H1 (cell line): ENCODE data around the gene KCNT1. TPM values are rescaled to one million over a fixed set of nuclear protein-coding genes. Genes with fewer than 3 reads are reported as not detected.

Experiments
- CTCF ChIA-PET: fragments of 300-600 bp; sonication (Branson Sonifier 250); formaldehyde crosslinking; loops from one replicate; lab custom pipeline; 2021; ENCODE audit not compliant: partially characterized antibody; lab: Charles Lee
- POLR2A ChIA-PET: fragments of 300-600 bp; sonication (Branson Sonifier 250); formaldehyde crosslinking; loops from one replicate; lab custom pipeline; 2021; ENCODE audit warnings: inconsistent platforms; ENCODE audit not compliant: partially characterized antibody; lab: Charles Lee
- DNase-seq, 2 experiments: peaks; one replicate each; pipeline versions ENCODE4 v3.0.0 to v3.0.0-alpha.2; 2010 to 2022; ENCODE audit warnings: low spot score in 2 of 2, low read depth in 1 of 2, mixed read lengths in 1 of 2
- FAIRE-seq: peaks from 2 replicates; lab custom pipeline; 2011; peaks lifted over from hg19 to GRCh38; lab: Jason Lieb, UNC
- H2AFZ ChIP-seq: 2 replicates; pipeline ENCODE4 v1.8.1; 2012; ENCODE audit warnings: low read length, inconsistent platforms
- H2AK5ac ChIP-seq: 2 replicates; pipeline ENCODE4 v1.6.1; 2013; ENCODE audit warnings: low read depth, low read length
- H2BK120ac ChIP-seq: replicated peaks from 2 replicates; pipeline ENCODE3; 2013; ENCODE audit warnings: low read depth, low read length, inconsistent platforms
- H2BK12ac ChIP-seq: 2 replicates; pipeline ENCODE4 v1.6.1; 2013; ENCODE audit warnings: low read depth, low read length
- H2BK15ac ChIP-seq: 2 replicates; pipeline ENCODE4 v1.6.1; 2013; ENCODE audit warnings: low read length
- H2BK20ac ChIP-seq: 2 replicates; pipeline ENCODE4 v1.6.1; 2013; ENCODE audit warnings: low read length
- H2BK5ac ChIP-seq: 2 replicates; pipeline ENCODE4 v1.6.1; 2013; ENCODE audit warnings: low read depth, low read length
- H3K14ac ChIP-seq: 2 replicates; pipeline ENCODE4 v1.6.1; 2013; ENCODE audit warnings: inconsistent platforms; ENCODE audit not compliant: insufficient read length
- H3K18ac ChIP-seq: 2 replicates; pipeline ENCODE4 v1.6.1; 2013; ENCODE audit warnings: low read length; ENCODE audit errors: extremely low read depth
- H3K23ac ChIP-seq: 2 replicates; pipeline ENCODE4 v1.6.1; 2013; ENCODE audit warnings: inconsistent platforms; ENCODE audit not compliant: insufficient read length
- H3K23me2 ChIP-seq: 2 replicates; pipeline ENCODE4 v1.6.1; 2013; ENCODE audit warnings: low read depth, low read length
- H3K27ac ChIP-seq: 2 replicates; pipeline ENCODE4 v1.6.1; 2011; ENCODE audit warnings: low read depth, low read length, inconsistent platforms
- H3K27me3 ChIP-seq, 4 experiments: replicated peaks in 1 of 4; 1 replicate in 1 of 4; 2 replicates in 3 of 4; pipeline versions ENCODE4 v1.6.1 to v1.8.1; 2011 to 2013; ENCODE audit warnings: low read length in 3 of 4, mild to moderate bottlenecking in 3 of 4, inconsistent platforms in 2 of 4, mixed read lengths in 2 of 4, moderate library complexity in 1 of 4; ENCODE audit not compliant: control insufficient read depth in 3 of 4, insufficient read depth in 3 of 4; ENCODE audit errors: extremely low read depth in 1 of 4
- H3K36me3 ChIP-seq, 4 experiments: 2 replicates each; pipeline versions ENCODE4 v1.6.1 to v1.8.1; 2011 to 2013; ENCODE audit warnings: mild to moderate bottlenecking in 4 of 4, low read length in 3 of 4, moderate library complexity in 2 of 4, control low read depth in 1 of 4, inconsistent platforms in 1 of 4; ENCODE audit not compliant: insufficient read depth in 4 of 4, control insufficient read depth in 2 of 4
- H3K4ac ChIP-seq: replicated peaks from 2 replicates; pipeline ENCODE3; 2013; ENCODE audit warnings: low read length, low read depth, mixed read lengths, inconsistent platforms; ENCODE audit not compliant: insufficient read length
- H3K4me1 ChIP-seq, 4 experiments: replicated peaks in 1 of 4; 1 replicate in 1 of 4; 2 replicates in 3 of 4; pipeline versions ENCODE4 v1.6.1 to v1.8.1; 2011 to 2013; ENCODE audit warnings: low read length in 3 of 4, inconsistent platforms in 2 of 4, mixed read lengths in 1 of 4; ENCODE audit not compliant: insufficient read depth in 4 of 4, control insufficient read depth in 3 of 4
- H3K4me2 ChIP-seq, 2 experiments: 2 replicates each; pipeline versions ENCODE4 v1.6.1 to v1.8.1; 2011 to 2013; ENCODE audit warnings: low read depth in 2 of 2, low read length in 2 of 2, control low read depth in 1 of 2, inconsistent platforms in 1 of 2, mild to moderate bottlenecking in 1 of 2; ENCODE audit not compliant: insufficient read depth in 1 of 2
- H3K4me3 ChIP-seq, 4 experiments: fragments of 200-600, 300-600 bp in 1 of 4; sonication (generic), shearing (Covaris generic), sonication (Bioruptor Twin) in 1 of 4; 2 replicates each; pipeline versions ENCODE4 v1.5.1 to v1.8.1; 2011 to 2016; ENCODE audit warnings: low read length in 4 of 4, low read depth in 3 of 4, control low read depth in 2 of 4, inconsistent platforms in 2 of 4, mild to moderate bottlenecking in 2 of 4, mixed read lengths in 1 of 4, moderate library complexity in 1 of 4; ENCODE audit not compliant: insufficient read depth in 2 of 4; ENCODE audit errors: extremely low read depth in 1 of 4
- H3K56ac ChIP-seq: replicated peaks from 2 replicates; pipeline ENCODE3; 2013; ENCODE audit warnings: low read depth, mild to moderate bottlenecking, mixed read lengths, low read length, inconsistent platforms; ENCODE audit not compliant: insufficient read length
- H3K79me1 ChIP-seq: 2 replicates; pipeline ENCODE4 v1.6.1; 2013; ENCODE audit warnings: low read depth, low read length, control low read depth
- H3K79me2 ChIP-seq, 2 experiments: 2 replicates each; pipeline versions ENCODE4 v1.6.1 to v1.8.1; 2012 to 2013; ENCODE audit warnings: low read length in 2 of 2, mild to moderate bottlenecking in 2 of 2, inconsistent platforms in 1 of 2; ENCODE audit not compliant: insufficient read depth in 2 of 2, control insufficient read depth in 1 of 2
- H3K9ac ChIP-seq, 4 experiments: replicated peaks in 1 of 4; 1 replicate in 1 of 4; 2 replicates in 3 of 4; pipeline versions ENCODE4 v1.6.1 to v1.8.1; 2011 to 2013; ENCODE audit warnings: low read depth in 3 of 4, low read length in 3 of 4, control low read depth in 2 of 4, mild to moderate bottlenecking in 2 of 4, moderate library complexity in 2 of 4, inconsistent platforms in 1 of 4; ENCODE audit errors: extremely low read depth in 1 of 4
- H3K9me3 ChIP-seq, 2 experiments: 2 replicates each; pipeline versions ENCODE4 v1.6.1 to v1.8.1; 2012 to 2013; ENCODE audit warnings: mild to moderate bottlenecking in 2 of 2, moderate library complexity in 2 of 2, control low read depth in 1 of 2, inconsistent platforms in 1 of 2, low read depth in 1 of 2, low read length in 1 of 2, mixed read lengths in 1 of 2; ENCODE audit not compliant: insufficient read depth in 2 of 2
- H4K20me1 ChIP-seq, 2 experiments: replicated peaks in 1 of 2; 2 replicates each; pipeline versions ENCODE3 to v1.8.1; 2011 to 2013; ENCODE audit warnings: inconsistent platforms in 2 of 2, low read length in 2 of 2, mild to moderate bottlenecking in 1 of 2; ENCODE audit not compliant: insufficient read depth in 2 of 2, control insufficient read depth in 1 of 2
- H4K5ac ChIP-seq: 2 replicates; pipeline ENCODE4 v1.6.1; 2013; ENCODE audit warnings: low read length, low read depth, mixed read lengths, inconsistent platforms; ENCODE audit not compliant: insufficient read length
- H4K8ac ChIP-seq: 2 replicates; pipeline ENCODE4 v1.8.0; 2013; ENCODE audit warnings: mild to moderate bottlenecking, moderate library complexity, low read length, inconsistent platforms; ENCODE audit not compliant: insufficient read depth; ENCODE audit errors: extremely low read depth
- H4K91ac ChIP-seq: replicated peaks from 2 replicates; pipeline ENCODE3; 2013; ENCODE audit warnings: low read length, mixed read lengths, inconsistent platforms; ENCODE audit not compliant: insufficient read length
- ASH2L ChIP-seq: fragments of 200-600, 300-600 bp; sonication (generic); IDR thresholded peaks from one replicate; pipeline ENCODE4 v1.7.1; 2017; ENCODE audit warnings: low read length
- EZH2 ChIP-seq: fragments of 200-600 bp; sonication (generic); IDR thresholded peaks from 2 replicates; pipeline ENCODE4 v1.7.1; 2012; ENCODE audit warnings: low read depth, mild to moderate bottlenecking, moderate library complexity, low read length, inconsistent platforms; ENCODE audit not compliant: severe bottlenecking
- GTF2F1 ChIP-seq: IDR thresholded peaks from 2 replicates; pipeline ENCODE4 v1.6.1; 2012; ENCODE audit warnings: low read depth, low read length, improper control_type of control experiment, borderline replicate concordance
- HDAC2 ChIP-seq, 2 experiments: fragments of 300-600 bp in 1 of 2; sonication (generic) in 1 of 2; IDR thresholded peaks; 2 replicates each; pipeline ENCODE4 v1.6.1; 2011 to 2012; ENCODE audit warnings: low read depth in 2 of 2, low read length in 2 of 2, mild to moderate bottlenecking in 2 of 2, moderate library complexity in 2 of 2, borderline replicate concordance in 1 of 2, inconsistent platforms in 1 of 2
- JUN ChIP-seq: IDR thresholded peaks from 2 replicates; pipeline ENCODE4 v1.6.1; 2011; ENCODE audit warnings: low read depth, mild to moderate bottlenecking, improper control_type of control experiment, low read length
- POLR2A ChIP-seq, 2 experiments: IDR thresholded peaks; 1 replicate in 1 of 2; 2 replicates in 1 of 2; pipeline ENCODE4 v1.6.1; 2011; ENCODE audit warnings: low read depth in 2 of 2, low read length in 2 of 2, mild to moderate bottlenecking in 2 of 2; ENCODE audit errors: control extremely low read depth in 1 of 2
- POLR2AphosphoS5 ChIP-seq: IDR thresholded peaks from 2 replicates; pipeline ENCODE4 v1.6.1; 2011; ENCODE audit warnings: low read depth, low read length
- POU5F1 ChIP-seq: IDR thresholded peaks from 2 replicates; pipeline ENCODE4 v1.6.1; 2011; ENCODE audit warnings: low read depth, mild to moderate bottlenecking, low read length, moderate library complexity
- RBBP5 ChIP-seq: IDR thresholded peaks from 2 replicates; pipeline ENCODE4 v1.7.1; 2012; ENCODE audit warnings: low read depth, mild to moderate bottlenecking, inconsistent platforms, low read length, moderate library complexity, borderline replicate concordance
- RFX5 ChIP-seq: IDR thresholded peaks from 2 replicates; pipeline ENCODE4 v1.6.1; 2011; ENCODE audit warnings: low read depth, low read length, improper control_type of control experiment, borderline replicate concordance
- SUZ12 ChIP-seq: fragments of 200-600 bp; sonication (generic); IDR thresholded peaks from 2 replicates; pipeline ENCODE4 v1.6.1; 2012; ENCODE audit warnings: mild to moderate bottlenecking, inconsistent platforms, low read length, moderate library complexity, mixed read lengths
- TBP ChIP-seq: IDR thresholded peaks from 2 replicates; pipeline ENCODE4 v1.6.1; 2011; ENCODE audit warnings: low read depth, low read length, improper control_type of control experiment
- WGBS, 2 experiments: shearing (Covaris generic) in 1 of 2; methylation state at CpG; one replicate each; pipeline versions ENCODE4 v1.1.6 to v1.1.7; 2013 to 2015; ENCODE audit warnings: low lambda C conversion rate in 2 of 2, mixed read lengths in 2 of 2, inconsistent platforms in 1 of 2, low coverage in 1 of 2, missing lambda C conversion rate in 1 of 2; ENCODE audit not compliant: insufficient replicate concordance in 2 of 2, insufficient coverage in 1 of 2, insufficient read length in 1 of 2; ENCODE audit errors: extremely low coverage in 1 of 2, missing lambda C conversion rate in 1 of 2; 5-methylcytosine and 5-hydroxymethylcytosine counted together
- polyA plus RNA-seq, 7 experiments: library from polyadenylated mRNA; depleted of rRNA in 3 of 7; stranded (reverse) in 5 of 7; unstranded in 2 of 7; fragments of >200 nt in 5 of 7; fragments of 200-250 nt in 2 of 7; gene quantifications; 1 replicate in 5 of 7; 2 replicates in 1 of 7; 4 replicates in 1 of 7; pipeline versions ENCODE4 v1.2.1 to v1.2.3, GENCODE V29; 2011 to 2013; ENCODE audit warnings: missing spikeins in 2 of 7, mixed read lengths in 2 of 7
- total RNA-seq: library from RNA; stranded (reverse); fragmentation: NEBNext Ultra II Directional; extraction: Animal tissue kit (Norgen Biotek cat#: 25700); gene quantifications from 2 replicates; pipeline ENCODE4 v1.2.1, GENCODE V29; 2021
- TF ChIP-seq, protein P1 (sequence below): IDR thresholded peaks from 2 replicates; pipeline ENCODE4 v1.6.1; 2012; ENCODE audit warnings: low read length, inconsistent platforms

Gene KCNT1
- total and polyA plus RNA-seq, 2 of the 8 experiments (the other 6 are each of a cell fraction or from before 2014, with no cell fraction given), result 0.13 to 0.20 TPM

DNA sequence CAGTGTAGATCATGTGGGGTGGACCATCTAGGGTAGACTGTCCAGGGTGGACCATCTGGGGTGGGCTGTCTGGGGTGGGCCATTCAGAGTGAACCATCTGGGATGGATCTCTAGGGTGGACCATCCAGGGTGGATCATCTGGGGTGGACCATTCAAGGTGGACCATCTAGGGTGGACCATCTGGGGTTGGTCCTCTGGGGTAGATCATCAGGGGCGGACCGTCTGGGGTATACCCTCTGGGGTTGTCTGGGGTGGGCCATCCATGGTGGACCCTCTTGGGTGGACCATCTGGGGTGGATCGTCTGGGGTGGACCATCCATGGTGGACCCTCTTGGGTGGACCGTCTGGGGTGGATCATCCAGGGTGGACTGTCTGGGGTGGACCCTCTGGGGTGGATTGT is 64.3 kb downstream of the KCNT1 start:
- H2BK120ac ChIP-seq, result no peak overlapping the region
- H3K79me2 ChIP-seq, result no peaks in the 10 kb centered on the region
- POLR2A ChIA-PET, result no interaction called here
- DNase-seq (no peak), FAIRE-seq (no peak)
- H2AFZ ChIP-seq, result no peak overlapping the region
- H4K5ac ChIP-seq, result no peak overlapping the region
- 88% methylated on average over 1 of the region's 4 CpGs; no CpG with 5 or more reads in 1 of the 2 experiments for WGBS, 2 experiments
- H4K20me1 ChIP-seq, result no peaks in the 10 kb centered on the region
- H3K4me3 ChIP-seq, result no peak overlapping the region
- no peak overlapping the region for H3K9ac ChIP-seq
- H3K23me2 ChIP-seq, result no peaks in the 10 kb centered on the region
- H3K23ac ChIP-seq, result no peak overlapping the region
- no peaks in the 10 kb centered on the region for H3K27me3 ChIP-seq
- H2AK5ac ChIP-seq, result no peak overlapping the region
- H3K56ac ChIP-seq, result no peak overlapping the region
- H4K91ac ChIP-seq, result no peak overlapping the region
- no peaks in the 10 kb centered on the region; the same call in 1 of the 2 replicates for H3K79me1 ChIP-seq
- no peaks in the 10 kb centered on the region for H3K4me1 ChIP-seq
- H3K4me2 ChIP-seq, result no peak overlapping the region
- H3K18ac ChIP-seq, result no peak overlapping the region
- no peaks in the 10 kb centered on the region for H3K36me3 ChIP-seq
- no peak overlapping the region for H2BK15ac ChIP-seq
- H3K9me3 ChIP-seq, result peaks cover 4 to 12% of the 10 kb centered on the region in 2 experiments; a peak in 2 of 4 replicates
- H2BK12ac ChIP-seq, result no peak overlapping the region
- no peak overlapping the region for H2BK20ac ChIP-seq
- CTCF ChIA-PET, result no interaction called here
- H4K8ac ChIP-seq, result no peak overlapping the region
- H3K4ac ChIP-seq, result no peak overlapping the region
- H3K27ac ChIP-seq, result no peak overlapping the region
- no peak overlapping the region for H2BK5ac ChIP-seq
- H3K14ac ChIP-seq, result no peak overlapping the region
- no peak for TF ChIP-seq RBBP5
- TF ChIP-seq JUN, result no peak
- no peak for TF ChIP-seq SUZ12
- TF ChIP-seq POLR2A (IDR thresholded peaks at IDR 0.05; ENCODE audit: control extremely low read depth in 1 of 2, low read depth in 2 of 2, low read length in 2 of 2), result no peak
- TF ChIP-seq POLR2AphosphoS5, result no peak
- no peak for TF ChIP-seq EZH2
- no peak for TF ChIP-seq HDAC2 (IDR thresholded peaks at IDR 0.05; ENCODE audit: borderline replicate concordance in 1 of 2, low read depth in 2 of 2, low read length in 2 of 2)
- TF ChIP-seq RFX5, result no peak
- no peak for TF ChIP-seq POU5F1
- no peak for TF ChIP-seq TBP
- no peak for TF ChIP-seq ASH2L
- TF ChIP-seq, protein P1, sequence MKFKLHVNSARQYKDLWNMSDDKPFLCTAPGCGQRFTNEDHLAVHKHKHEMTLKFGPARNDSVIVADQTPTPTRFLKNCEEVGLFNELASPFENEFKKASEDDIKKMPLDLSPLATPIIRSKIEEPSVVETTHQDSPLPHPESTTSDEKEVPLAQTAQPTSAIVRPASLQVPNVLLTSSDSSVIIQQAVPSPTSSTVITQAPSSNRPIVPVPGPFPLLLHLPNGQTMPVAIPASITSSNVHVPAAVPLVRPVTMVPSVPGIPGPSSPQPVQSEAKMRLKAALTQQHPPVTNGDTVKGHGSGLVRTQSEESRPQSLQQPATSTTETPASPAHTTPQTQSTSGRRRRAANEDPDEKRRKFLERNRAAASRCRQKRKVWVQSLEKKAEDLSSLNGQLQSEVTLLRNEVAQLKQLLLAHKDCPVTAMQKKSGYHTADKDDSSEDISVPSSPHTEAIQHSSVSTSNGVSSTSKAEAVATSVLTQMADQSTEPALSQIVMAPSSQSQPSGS, result no peak
- TF ChIP-seq GTF2F1, result no peak
